GM12892 (cell line): ENCODE measurements around the gene SH3GL3.

ENCODE experiments used
- POLR2A ChIP-seq: IDR thresholded peaks from 2 replicates; pipeline ENCODE4 v1.6.1; 2011; ENCODE audit warnings: low read depth, low read length, control low read depth
- POLR2AphosphoS5 ChIP-seq: IDR thresholded peaks from 2 replicates; pipeline ENCODE4 v1.6.1; 2011; ENCODE audit warnings: low read depth, low read length, control low read depth
- TAF1 ChIP-seq: IDR thresholded peaks from 2 replicates; pipeline ENCODE4 v1.6.1; 2011; ENCODE audit warnings: low read depth, mild to moderate bottlenecking, control low read depth, low read length, borderline replicate concordance

GRCh38 chr15:83470887-83471286 lies 23.7 kb downstream of the SH3GL3 start:
- TF ChIP-seq POLR2A (no peak), TAF1 (no peak), POLR2AphosphoS5 (no peak)
